ENCODE data around the gene RAB11FIP4.

RAB11FIP4 gene

GRCh38 chr17:31497431-31497830, 106.0 kb downstream of the RAB11FIP4 start:
- TF ChIP-seq, protein P1, sequence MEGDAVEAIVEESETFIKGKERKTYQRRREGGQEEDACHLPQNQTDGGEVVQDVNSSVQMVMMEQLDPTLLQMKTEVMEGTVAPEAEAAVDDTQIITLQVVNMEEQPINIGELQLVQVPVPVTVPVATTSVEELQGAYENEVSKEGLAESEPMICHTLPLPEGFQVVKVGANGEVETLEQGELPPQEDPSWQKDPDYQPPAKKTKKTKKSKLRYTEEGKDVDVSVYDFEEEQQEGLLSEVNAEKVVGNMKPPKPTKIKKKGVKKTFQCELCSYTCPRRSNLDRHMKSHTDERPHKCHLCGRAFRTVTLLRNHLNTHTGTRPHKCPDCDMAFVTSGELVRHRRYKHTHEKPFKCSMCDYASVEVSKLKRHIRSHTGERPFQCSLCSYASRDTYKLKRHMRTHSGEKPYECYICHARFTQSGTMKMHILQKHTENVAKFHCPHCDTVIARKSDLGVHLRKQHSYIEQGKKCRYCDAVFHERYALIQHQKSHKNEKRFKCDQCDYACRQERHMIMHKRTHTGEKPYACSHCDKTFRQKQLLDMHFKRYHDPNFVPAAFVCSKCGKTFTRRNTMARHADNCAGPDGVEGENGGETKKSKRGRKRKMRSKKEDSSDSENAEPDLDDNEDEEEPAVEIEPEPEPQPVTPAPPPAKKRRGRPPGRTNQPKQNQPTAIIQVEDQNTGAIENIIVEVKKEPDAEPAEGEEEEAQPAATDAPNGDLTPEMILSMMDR (IDR thresholded peaks at IDR 0.05; ENCODE audit: insufficient read depth, missing control alignments), result no peak
- FAIRE-seq, result no peak
- DNase-seq (ENCODE audit: insufficient read length, low spot score), result no peak

DNA sequence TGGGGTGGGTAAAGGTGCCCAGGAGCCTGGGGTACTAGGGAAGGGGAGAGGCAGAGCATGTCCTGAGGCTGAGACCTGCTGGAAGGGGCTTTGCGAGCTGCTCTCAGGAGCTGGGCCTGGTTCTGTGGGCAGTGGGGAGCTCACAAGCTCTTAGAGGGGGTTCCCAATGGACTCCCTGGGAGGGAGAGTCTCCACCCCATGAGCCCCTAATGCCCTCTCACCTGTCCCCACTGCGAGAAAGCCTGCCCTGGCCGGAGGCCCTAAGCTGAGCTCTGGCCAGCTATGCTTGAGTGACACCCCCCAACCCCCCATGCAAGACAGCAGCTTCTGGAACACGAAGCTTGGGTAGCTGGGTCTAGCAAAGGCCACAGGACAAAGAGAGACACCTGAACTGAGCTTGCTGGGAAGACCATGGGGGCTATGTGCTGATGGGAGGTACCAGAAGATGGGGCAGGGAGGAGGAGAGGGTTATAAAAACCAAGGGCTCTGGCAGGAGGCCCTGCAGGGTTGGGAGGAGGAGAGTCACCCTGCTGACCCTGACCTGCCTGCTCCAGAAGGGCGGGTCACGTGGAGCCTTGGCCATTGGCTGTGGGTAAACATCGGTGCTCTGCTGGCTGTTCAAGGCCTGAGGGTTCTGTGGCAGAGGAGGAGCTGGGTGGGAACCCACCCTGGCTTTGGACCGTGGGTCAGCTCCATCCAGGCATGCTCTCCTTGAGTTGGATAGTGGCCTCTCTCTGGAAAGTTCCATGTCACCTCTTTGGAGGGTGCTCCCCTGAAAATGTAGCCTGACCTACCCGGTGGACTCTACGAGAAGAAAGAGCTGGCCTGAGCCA, 106.7 kb downstream of the RAB11FIP4 start:
- TF ChIP-seq, protein P1 (IDR thresholded peaks at IDR 0.05; ENCODE audit: insufficient read depth, missing control alignments), result no peak
- DNase-seq (ENCODE audit: insufficient read length, low spot score), result no peak
- no peak for FAIRE-seq

GRCh38 chr17:31499771-31500554, 108.5 kb downstream of the RAB11FIP4 start:
- DNase-seq (ENCODE audit: insufficient read length, low spot score) (no peak), FAIRE-seq (no peak)
- TF ChIP-seq, protein P1 (IDR thresholded peaks at IDR 0.05; ENCODE audit: insufficient read depth, missing control alignments), result no peak

DNA sequence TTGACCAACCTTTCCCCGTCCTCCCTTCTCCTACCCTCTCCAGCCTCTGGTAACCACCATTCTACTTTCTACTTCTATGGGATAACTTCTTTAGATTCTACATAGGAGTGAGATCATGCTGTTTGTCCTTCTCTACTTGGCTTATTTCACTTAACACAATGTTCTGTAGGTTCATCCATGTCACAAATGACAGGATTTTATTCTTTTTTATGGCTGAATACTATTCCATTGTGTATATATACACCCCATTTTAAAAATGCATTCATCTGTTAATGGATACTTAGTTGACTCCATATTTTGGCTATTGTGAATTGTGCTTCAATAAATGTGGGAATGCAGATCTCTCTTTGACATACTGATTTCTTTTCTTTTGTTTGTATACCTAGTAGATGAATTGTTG, 115.0 kb downstream of the RAB11FIP4 start:
- no peak for FAIRE-seq
- no peak for DNase-seq (ENCODE audit: insufficient read length, low spot score)
- TF ChIP-seq, protein P1 (IDR thresholded peaks at IDR 0.05; ENCODE audit: insufficient read depth, missing control alignments), result no peak

DNA sequence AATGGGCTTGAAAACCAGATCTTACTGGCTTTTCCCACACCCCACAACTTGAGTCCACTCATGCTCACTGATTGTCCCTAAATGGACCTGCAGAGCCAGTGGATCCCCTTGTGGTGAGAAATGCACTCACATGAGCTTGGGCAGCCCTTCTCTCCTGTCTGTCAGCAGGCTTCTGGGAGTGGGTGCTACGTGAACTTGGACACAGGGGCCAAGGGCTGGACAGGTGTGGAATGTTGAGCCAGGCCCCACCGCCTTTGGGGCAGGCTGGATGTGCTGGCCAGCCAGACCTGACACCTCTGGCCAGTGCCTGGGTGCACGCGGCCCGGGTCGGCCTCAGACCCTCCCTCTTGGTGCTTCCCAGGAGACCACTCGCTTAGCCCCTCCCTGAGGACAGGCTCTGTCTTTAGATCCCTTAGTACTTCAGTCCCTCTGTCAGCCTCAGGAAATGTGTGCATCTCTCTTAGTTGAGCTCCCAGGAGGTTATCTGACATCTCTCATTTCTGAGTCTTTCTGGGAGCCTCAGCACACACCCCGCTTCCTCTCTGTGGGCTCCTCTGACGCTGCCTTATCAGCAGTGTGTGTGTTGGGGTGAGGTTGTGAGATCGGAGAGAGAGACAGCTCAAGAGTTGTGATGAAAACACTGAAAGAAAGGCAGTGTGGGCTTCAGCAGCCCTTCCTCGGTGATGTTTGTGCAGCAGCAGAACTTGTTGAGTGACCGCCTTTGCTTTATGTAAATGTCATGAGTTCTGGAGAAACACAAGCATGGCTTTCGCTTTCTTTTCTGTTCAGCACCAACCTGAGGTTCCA, 117.0 kb downstream of the RAB11FIP4 start:
- FAIRE-seq (no peak), DNase-seq (ENCODE audit: insufficient read length, low spot score) (no peak)
- TF ChIP-seq, protein P1 (IDR thresholded peaks at IDR 0.05; ENCODE audit: insufficient read depth, missing control alignments), result peak; percentile 18

DNA sequence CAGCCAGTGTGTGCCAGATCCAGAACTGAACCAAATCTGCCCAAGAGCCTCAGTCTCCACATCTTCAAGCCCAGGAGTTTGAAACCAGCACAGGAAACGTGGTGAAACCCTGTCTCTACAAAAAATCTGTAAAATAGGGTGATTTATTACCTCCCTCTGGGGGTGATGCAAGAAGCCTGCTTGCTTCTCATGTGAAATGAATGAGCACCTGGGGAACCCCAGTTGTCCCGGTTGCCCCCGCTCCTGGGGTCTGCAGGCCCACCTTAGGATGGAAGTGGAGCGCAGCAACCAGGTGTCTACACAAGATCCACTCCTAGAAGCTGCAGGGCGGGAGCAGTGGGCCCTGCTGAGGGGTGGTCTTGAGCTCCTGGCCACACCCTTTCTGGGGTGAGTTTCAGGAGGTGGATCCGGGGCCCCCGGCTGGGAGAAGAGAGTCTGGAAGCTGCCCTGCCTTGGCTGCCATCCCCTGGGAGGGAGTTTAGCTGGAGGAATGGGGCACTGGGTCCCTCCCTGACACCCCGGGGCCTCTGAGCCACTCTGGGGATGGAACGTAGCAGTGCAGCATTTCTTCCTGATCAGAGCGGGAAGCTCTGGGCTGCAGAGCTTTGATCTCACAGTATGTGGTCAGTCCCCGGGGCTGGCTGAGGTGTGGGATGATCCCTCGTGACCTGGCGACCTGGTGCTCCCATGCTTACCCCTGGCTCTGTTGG, 117.8 kb downstream of the RAB11FIP4 start:
- FAIRE-seq (no peak), DNase-seq (ENCODE audit: insufficient read length, low spot score) (no peak)
- TF ChIP-seq, protein P1 (IDR thresholded peaks at IDR 0.05; ENCODE audit: insufficient read depth, missing control alignments), result no peak
